Right renal cortex interstitium (tissue), 3 donors: ENCODE data around the gene NECTIN1. TPM values are rescaled to one million over a fixed set of nuclear protein-coding genes. Genes with fewer than 3 reads are reported as not detected.

Source experiments
- DNase-seq, 3 donors: peaks; one replicate each; pipeline ENCODE4 v3.0.0-alpha.2; 2013; ENCODE audit warnings: low read depth in 3 of 3, low spot score in 2 of 3
- polyA plus RNA-seq, 3 donors: library from polyadenylated mRNA; unstranded; fragments of 120-200 nt; gene quantifications; one replicate each; pipeline ENCODE4 v1.2.1, GENCODE V29; 2013; ENCODE audit not compliant: insufficient read length in 3 of 3

NECTIN1 gene
- polyA plus RNA-seq, 3 donors = 36.4 to 42.4 (median 36.6) TPM

- no peak for DNase-seq
These were observed 31.6 kb downstream of the NECTIN1 start for GRCh38 chr11:119697445-119697844.

DNA sequence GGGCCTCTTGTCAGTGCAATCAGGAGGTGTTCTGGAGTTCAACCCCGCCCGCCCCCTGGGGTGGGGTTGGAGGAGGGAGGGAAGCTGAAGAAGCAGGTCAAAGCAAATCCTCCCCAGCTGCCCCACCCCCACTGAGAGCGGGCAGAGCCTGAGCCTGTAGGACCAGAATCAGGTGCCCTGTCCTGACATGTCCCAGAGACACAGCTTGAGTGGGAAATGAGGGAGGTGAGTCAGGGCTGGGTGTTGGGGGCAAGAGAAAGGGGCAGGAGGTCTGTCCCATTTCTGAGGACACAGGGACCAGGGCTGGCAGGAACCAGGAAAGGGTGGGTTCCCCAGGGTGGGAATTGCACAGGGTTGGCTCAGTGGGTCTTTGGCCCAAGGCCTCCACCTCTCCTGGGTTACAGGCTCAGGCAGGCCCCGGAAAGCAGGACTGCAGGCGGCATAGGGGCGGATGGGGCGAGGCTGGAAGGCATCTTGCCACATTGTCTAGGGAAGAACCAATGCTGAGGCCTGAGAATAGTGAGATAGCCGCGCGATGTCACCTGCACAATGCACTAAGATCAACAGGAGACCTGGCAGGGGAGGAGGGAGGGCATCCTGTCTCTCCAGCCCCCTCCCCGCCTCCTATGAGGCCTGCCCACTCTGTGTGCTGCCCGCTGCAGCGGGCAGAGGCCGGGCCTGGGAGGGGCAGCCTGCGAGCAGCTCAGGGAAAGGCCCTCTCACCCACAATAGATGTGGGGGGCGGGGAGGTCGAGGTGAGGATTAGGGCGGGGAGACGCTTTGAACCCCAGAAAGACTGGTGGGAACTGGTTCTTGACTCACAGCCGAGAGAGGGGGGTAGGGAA lies 32.4 kb downstream of the NECTIN1 start:
- DNase-seq = no peak

DNA sequence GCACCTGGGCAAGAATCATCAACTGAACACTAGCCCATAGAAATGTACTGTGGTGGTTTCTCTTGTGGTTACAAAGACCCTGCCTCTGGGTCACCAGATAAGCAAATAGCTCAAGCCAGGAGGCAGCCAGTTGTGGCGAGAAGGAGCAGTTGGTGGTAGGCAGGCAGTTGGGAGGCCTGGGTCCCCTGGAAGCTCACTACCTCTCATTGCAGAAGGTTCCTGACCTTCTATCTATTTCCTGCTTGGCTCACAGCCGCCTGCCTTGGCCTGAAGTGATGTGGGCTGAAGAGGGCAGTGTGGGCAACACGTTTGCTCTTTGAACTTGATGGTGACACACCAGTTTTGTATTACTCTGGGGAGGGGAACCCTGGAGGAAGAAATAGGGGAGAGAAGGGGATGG lies 34.7 kb downstream of the NECTIN1 start:
- DNase-seq = no peak

DNA sequence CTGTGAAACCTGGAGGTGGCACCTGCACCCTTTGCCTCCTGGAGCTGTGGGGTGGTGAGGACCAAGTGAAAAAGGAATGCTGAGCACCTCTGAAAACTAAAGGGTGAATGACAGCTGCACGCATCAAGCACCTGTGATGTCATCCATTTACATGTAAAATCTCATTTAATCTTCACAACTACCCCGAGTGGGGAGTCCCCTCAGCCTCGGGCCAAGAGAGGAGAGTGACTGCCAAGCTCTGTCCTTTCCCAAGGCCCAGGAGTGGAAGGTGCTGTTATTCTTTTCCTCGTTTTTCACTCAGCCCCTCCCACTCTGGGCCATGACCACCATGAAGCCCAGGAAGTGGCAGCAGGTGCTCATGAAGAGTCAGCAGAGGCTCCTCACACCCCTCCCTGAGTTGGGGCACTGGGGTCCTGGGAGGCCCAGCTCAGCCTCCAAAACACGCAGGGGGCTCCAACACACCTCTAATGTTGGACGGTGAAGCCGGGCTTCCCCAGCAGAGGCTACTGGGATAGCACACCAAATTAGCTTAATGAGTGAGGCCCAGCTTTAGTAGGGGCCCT lies 35.7 kb downstream of the NECTIN1 start:
- no peak for DNase-seq

GRCh38 chr11:119692540-119692820 lies 36.5 kb downstream of the NECTIN1 start:
- no peak for DNase-seq

GRCh38 chr11:119691701-119692539 lies 37.1 kb downstream of the NECTIN1 start:
- DNase-seq = no peak

GRCh38 chr11:119691020-119691666 lies 37.9 kb downstream of the NECTIN1 start:
- DNase-seq = no peak

DNA sequence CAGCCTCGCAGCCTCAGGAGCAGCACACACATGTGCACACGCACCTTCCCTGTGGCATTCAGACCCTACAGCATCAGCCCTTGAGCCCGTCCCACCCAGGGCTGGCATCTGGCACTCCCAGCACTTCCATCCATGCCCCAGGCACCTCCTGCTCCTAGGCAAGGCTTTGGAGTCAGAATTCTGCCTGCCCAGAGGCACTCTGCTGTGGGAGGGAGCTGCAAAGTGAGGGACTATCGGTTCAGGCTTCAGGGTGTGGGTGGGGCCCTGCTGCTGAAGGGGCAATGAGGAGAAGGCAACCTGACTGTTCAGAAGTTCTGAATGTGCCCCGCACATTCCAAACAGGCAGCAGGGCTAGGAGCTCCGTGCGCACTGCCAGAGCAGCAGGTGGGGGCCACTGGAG lies 39.7 kb downstream of the NECTIN1 start:
- DNase-seq = no peak

DNA sequence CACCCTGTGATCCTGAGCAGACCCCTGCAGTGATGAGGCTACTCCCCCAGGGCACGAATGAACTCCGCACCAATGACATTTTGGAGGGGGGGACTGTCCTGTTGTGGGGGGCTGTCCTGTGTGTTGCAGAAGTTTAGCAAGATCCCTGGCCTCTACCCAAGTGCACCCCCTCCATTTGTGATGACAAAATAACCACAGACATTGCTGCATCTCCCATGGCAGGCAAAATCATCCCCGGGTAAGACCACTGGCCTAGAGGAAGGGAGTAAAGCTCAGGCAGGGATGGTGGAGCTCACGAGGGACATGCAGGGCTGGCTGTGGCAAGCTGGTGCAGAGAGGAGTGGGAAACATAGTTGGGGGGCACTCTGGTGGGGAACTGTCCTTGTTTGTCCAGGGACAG lies 40.6 kb downstream of the NECTIN1 start:
- no peak for DNase-seq

GRCh38 chr11:119687373-119688046 lies 41.5 kb downstream of the NECTIN1 start:
- DNase-seq = no peak

DNA sequence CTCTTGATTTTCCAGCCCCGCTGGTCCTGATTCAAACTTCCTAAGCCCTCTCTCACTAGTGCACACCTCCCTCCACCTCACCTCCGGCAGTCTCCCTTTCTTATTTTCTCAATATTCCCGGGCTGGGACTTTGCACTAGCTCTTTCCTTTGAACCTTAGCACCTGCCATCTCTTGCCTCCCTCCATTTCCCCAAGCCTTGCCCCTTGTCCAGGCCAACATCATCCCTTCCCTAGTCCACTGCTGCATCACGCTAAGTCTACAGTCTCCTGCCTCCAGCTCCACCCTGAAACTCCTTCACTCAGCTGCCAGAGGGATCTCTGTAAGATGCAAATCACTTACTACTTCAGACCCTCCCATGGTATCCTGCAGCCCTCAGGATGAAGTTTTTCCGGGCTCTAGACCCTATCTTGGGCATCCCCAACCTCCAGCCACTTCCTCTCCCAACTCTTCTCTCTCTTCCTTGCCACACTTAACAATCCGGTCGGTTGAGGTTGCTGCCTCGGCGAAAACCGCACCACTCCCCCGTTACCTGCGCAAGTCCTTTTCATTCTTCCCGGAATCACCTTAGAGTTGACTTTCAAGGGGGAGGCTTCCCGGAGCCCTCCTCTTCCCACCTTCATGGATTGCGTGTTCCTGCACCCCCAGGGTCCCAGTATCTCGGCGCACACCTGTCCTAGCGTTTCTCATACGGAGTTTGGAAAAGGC lies 42.7 kb downstream of the NECTIN1 start:
- no peak for DNase-seq

DNA sequence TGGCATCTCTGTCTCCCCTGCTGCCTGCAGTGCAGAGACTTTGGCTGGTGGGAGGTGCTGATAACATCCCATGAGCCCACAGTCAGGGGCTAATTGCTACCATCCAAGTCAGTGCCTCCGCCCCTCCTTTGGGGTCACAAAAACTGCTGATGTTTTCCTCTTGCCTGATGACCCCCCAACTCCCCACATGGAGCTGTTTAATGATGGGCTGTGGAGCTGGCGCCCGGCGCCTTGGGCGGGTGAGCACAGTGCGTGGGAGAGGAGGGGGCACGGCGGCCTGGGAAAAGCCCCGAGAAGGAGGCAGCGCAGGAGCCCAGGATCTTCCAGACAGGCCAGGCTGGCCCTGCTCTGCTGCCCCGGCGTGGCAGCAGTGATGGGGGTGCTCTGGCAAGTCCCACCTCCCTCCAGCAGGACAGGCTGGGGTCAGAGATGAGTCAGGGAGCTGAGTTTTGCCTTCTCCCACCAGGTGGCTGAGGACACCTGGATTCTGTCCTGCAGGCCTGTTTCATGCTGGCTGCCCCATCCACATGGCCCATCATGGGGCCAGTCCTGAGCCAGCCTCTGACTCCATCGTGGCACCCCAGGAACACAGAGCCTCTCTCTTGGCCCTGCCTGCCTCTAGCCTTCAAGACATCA lies 43.8 kb downstream of the NECTIN1 start:
- peak in 1 of 3 donors; percentile 63 for DNase-seq

- DNase-seq = no peak
These were observed 44.5 kb downstream of the NECTIN1 start for GRCh38 chr11:119684361-119685110.

GRCh38 chr11:119683783-119684182 lies 45.2 kb downstream of the NECTIN1 start:
- no peak for DNase-seq

DNA sequence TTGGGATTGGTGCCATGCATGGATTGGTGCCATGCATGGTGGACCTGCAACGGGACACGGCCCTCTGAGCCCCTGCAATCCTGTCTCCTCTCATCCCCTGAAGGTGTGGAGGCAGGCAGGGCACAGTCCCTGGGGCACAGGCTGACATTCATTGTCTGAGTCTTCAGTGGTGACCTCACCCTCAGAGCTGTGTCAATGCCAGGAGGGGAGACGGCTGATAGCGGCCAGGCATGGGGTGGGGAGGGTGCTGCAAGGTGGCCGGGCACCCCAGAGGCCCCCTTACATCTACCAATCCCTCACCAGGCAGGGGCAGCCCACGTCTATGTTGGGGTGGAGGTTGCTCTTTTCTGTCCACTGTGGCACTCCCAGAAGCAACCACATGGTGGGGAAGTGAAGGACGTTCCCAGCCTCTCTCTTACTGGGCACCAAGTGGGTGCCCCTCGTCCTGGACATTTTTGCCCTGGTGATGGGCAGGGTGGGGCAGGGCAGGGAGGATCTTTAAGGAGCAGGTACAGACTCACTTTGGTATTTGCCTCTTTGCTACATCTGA lies 47.6 kb downstream of the NECTIN1 start:
- no peak for DNase-seq

- no peak for DNase-seq
These were observed 48.2 kb downstream of the NECTIN1 start for GRCh38 chr11:119680541-119681360.

DNA sequence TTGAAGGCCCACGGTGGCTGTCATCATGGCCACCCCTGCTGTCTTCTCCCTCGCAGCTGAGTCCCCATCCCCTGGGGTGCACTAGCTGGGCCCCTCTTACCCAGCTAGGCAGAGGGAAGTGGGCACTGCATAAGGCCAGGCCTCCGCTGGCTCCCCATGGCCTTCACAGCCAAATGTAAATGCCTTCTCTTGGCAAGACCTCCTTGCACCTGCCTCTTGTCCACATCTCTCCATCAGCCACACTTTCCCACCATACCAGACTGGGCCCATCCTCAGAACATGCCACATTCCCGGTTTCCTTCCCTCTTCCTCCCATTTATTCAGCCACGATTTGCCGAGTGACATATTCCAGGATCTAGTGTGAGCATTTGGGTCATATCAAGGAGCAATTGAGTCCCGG lies 49.7 kb downstream of the NECTIN1 start:
- no peak for DNase-seq

DNA sequence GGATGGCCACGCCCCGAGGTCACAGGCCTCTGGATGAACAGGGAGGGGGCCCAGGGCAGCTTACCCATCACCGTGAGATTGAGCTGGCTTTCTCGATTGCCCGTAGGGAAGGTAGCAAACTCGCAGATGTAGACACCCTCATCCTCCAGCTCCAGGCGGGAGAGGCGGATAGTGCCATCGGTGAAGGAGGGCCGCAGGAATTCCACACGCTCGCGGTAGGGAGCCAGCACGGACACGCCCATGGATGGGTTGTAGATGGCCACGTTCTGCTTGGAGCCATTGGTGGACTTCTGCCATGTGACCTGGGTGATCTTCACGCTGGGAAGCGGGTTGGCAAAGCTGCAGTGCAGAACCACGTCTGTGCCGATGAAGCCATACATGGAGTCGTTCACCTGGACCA lies 50.6 kb downstream of the NECTIN1 start:
- DNase-seq = no peak
